ENCODE measurements around the gene PRKG1.
A peak's percentile ranks its signal among the peaks of the same experiment; 100 is the strongest.
"Not testable (repeated sequence)": the region's sequence is repeated elsewhere in the genome, so short reads cannot be mapped to it uniquely, and the experiment has no call there.

Gene PRKG1

GRCh38 chr10:51683031-51683691, 608.9 kb downstream of the PRKG1 start:
- DNase-seq = no peak

- no peak for DNase-seq
Observed at GRCh38 chr10:51685768-51686167, 611.5 kb downstream of the PRKG1 start.

- DNase-seq = no peak
Observed at GRCh38 chr10:51687296-51687695, 613.0 kb downstream of the PRKG1 start.

- not testable (repeated sequence) for DNase-seq
Observed at GRCh38 chr10:51688826-51689225, 614.5 kb downstream of the PRKG1 start.

- no peak for DNase-seq
Observed at GRCh38 chr10:51689536-51689935, 615.2 kb downstream of the PRKG1 start.

- DNase-seq = no peak
Observed at GRCh38 chr10:51691135-51691534, 616.8 kb downstream of the PRKG1 start.

- DNase-seq = peak; percentile 10
Observed at GRCh38 chr10:51694086-51694768, 619.9 kb downstream of the PRKG1 start.

GRCh38 chr10:51696251-51696650, 622.0 kb downstream of the PRKG1 start:
- DNase-seq = no peak

- no peak for DNase-seq
Observed at GRCh38 chr10:51698473-51699063, 624.3 kb downstream of the PRKG1 start.

GRCh38 chr10:51699145-51699474, 624.8 kb downstream of the PRKG1 start:
- DNase-seq = peak; percentile 51

- peak; percentile 91 for DNase-seq
Observed at GRCh38 chr10:51699475-51700227, 625.4 kb downstream of the PRKG1 start, which contains the start of gene CSTF2T. CSTF2T (minus strand) TSS chr10:51699595; CDS start chr10:51699549, 46 bp downstream.

GRCh38 chr10:51700228-51700817, 626.0 kb downstream of the PRKG1 start:
- peak; percentile 68 for DNase-seq

- no peak for DNase-seq
Observed at GRCh38 chr10:51705774-51706173, 631.5 kb downstream of the PRKG1 start.

GRCh38 chr10:51706225-51706624, 631.9 kb downstream of the PRKG1 start:
- no peak for DNase-seq

- DNase-seq = no peak
Observed at GRCh38 chr10:51707392-51707791, 633.1 kb downstream of the PRKG1 start.

- DNase-seq = no peak
Observed at GRCh38 chr10:51707821-51708424, 633.6 kb downstream of the PRKG1 start.

GRCh38 chr10:51708609-51709008, 634.3 kb downstream of the PRKG1 start:
- no peak for DNase-seq

GRCh38 chr10:51709324-51709972, 635.2 kb downstream of the PRKG1 start:
- DNase-seq = no peak

- DNase-seq = no peak
Observed at GRCh38 chr10:51711519-51711891, 637.2 kb downstream of the PRKG1 start.

GRCh38 chr10:51716981-51717380, 642.7 kb downstream of the PRKG1 start:
- no peak for DNase-seq

- no peak for DNase-seq
Observed at GRCh38 chr10:51718804-51719291, 644.6 kb downstream of the PRKG1 start.

GRCh38 chr10:51724038-51724437, 649.8 kb downstream of the PRKG1 start:
- DNase-seq = no peak
